HG03571 (cell line): ENCODE results near the gene COL12A1.

Experiments used
- ATAC-seq: cut with Tn5 transposase; IDR thresholded peaks from one replicate; pipeline ENCODE4 v1.9.1; 2021; ENCODE audit not compliant: unreplicated experiment

Gene COL12A1

GRCh38 chr6:75049308-75049707 lies 156.5 kb downstream of the COL12A1 start:
- no peak for ATAC-seq

- ATAC-seq: no peak
These were observed 161.0 kb downstream of the COL12A1 start for GRCh38 chr6:75044846-75045245.

GRCh38 chr6:75041381-75041780 lies 164.5 kb downstream of the COL12A1 start:
- ATAC-seq: no peak
